ENCODE results near the gene CHN1. TPM values are rescaled to one million over a fixed set of nuclear protein-coding genes. Genes with fewer than 3 reads are reported as not detected.

CHN1 gene
- total RNA-seq, 4 donors from 2014 or later: 5.8 to 24.7 (median 9.3) TPM

DNA sequence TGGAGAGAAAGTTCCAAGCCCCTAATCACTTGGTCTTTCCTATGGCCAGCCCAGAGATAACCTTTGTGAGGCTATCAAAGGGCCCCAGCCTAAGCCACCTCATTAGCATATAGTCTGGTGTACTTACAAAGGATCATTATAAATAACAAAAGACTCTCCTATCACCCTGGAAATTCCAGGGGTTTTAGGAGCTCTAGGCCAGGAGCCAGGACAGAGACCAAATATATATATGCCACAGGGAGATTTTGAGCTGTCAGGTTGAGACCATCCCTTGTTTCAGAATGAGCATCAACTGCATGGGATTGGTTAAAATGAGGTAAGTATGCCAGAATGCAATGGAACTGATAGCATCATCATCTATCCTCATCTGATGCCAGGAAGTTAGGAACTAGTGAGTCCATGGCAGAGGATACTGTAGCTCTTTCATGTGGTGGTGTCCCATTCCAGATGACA, 208.8 kb downstream of the CHN1 start:
- TF ChIP-seq, protein P1, sequence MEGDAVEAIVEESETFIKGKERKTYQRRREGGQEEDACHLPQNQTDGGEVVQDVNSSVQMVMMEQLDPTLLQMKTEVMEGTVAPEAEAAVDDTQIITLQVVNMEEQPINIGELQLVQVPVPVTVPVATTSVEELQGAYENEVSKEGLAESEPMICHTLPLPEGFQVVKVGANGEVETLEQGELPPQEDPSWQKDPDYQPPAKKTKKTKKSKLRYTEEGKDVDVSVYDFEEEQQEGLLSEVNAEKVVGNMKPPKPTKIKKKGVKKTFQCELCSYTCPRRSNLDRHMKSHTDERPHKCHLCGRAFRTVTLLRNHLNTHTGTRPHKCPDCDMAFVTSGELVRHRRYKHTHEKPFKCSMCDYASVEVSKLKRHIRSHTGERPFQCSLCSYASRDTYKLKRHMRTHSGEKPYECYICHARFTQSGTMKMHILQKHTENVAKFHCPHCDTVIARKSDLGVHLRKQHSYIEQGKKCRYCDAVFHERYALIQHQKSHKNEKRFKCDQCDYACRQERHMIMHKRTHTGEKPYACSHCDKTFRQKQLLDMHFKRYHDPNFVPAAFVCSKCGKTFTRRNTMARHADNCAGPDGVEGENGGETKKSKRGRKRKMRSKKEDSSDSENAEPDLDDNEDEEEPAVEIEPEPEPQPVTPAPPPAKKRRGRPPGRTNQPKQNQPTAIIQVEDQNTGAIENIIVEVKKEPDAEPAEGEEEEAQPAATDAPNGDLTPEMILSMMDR (IDR thresholded peaks at IDR 0.05; ENCODE audit: low read depth): no peak

GRCh38 chr2:174794851-174795374, 210.3 kb downstream of the CHN1 start:
- TF ChIP-seq, protein P1 (IDR thresholded peaks at IDR 0.05; ENCODE audit: low read depth): no peak

GRCh38 chr2:174792309-174793025, 212.7 kb downstream of the CHN1 start:
- TF ChIP-seq, protein P1 (IDR thresholded peaks at IDR 0.05; ENCODE audit: low read depth): no peak

GRCh38 chr2:174791746-174792280, 213.4 kb downstream of the CHN1 start:
- TF ChIP-seq, protein P1 (IDR thresholded peaks at IDR 0.05; ENCODE audit: low read depth): no peak

GRCh38 chr2:174791020-174791419, 214.2 kb downstream of the CHN1 start:
- TF ChIP-seq, protein P1 (IDR thresholded peaks at IDR 0.05; ENCODE audit: low read depth): no peak

GRCh38 chr2:174789001-174789400, 216.2 kb downstream of the CHN1 start:
- TF ChIP-seq, protein P1 (IDR thresholded peaks at IDR 0.05; ENCODE audit: low read depth): no peak

- TF ChIP-seq, protein P1 (IDR thresholded peaks at IDR 0.05; ENCODE audit: low read depth): no peak
Measured at GRCh38 chr2:174788291-174788929, 216.8 kb downstream of the CHN1 start.

Measured in subcutaneous adipose tissue (tissue), 4 donors.